Midbrain (tissue), 1 donor: ENCODE results near the gene SMG1.
"Not testable (repeated sequence)": the region's sequence is repeated elsewhere in the genome, so short reads cannot be mapped to it uniquely, and the experiment has no call there.

Experiments used
- DNase-seq: peaks from one replicate; lab custom pipeline; 2025; lab: John Stamatoyannopoulos, UW

The SMG1 gene

DNA sequence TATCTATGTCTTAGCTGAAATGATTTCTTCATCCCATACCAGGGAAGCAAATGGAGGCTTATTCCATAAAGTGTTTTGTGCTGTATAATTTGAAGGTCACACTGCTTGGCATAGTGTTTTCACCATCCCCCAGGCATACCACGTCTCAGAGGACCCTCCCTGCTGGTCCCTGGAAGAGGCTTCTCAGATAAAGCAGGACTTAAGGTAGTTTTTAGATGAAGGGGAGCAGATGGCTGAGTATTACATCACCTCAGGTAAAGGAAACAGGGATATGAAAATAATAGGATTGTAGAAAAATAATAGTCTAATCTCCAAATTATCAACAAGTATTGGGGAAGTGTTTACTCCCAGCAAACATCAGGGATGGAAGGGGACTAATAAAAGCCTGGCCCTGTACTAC, 7.3 kb upstream of the SMG1 start:
- DNase-seq = no peak

DNA sequence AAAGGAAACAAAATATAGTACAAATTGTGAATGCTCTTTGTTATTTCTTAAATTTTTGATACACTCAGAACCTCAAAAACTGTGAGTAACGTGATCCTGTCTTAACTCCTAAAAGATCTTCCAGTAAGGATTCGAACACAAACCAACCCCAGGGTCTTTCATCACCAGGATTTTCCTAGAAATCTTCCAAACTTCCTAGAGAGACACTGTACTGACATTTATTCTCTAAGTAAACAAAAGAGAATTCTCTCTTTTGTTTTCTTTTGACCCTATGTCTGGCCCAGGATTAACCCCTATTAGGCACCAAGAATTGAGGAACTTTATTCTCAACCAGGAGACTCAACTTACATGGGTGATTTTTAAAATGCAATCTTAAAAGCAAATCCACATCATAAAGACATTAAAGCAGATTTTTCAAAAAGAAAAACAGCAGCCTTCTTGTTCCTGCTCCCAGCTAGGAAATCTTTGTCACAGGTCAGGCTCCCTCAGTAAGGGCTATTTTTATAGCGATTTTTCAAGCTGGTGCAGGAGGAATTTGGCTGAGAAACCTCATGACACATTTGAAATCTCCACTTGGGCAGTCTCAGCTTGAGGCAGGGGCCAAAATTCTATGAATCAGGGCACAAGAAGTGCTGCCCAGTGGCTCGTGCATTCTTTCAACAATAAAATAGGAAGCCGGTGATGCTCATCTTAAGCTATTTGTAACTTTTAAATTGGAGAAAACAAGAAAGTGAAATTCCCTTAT, 6.2 kb upstream of the SMG1 start:
- no peak for DNase-seq

DNA sequence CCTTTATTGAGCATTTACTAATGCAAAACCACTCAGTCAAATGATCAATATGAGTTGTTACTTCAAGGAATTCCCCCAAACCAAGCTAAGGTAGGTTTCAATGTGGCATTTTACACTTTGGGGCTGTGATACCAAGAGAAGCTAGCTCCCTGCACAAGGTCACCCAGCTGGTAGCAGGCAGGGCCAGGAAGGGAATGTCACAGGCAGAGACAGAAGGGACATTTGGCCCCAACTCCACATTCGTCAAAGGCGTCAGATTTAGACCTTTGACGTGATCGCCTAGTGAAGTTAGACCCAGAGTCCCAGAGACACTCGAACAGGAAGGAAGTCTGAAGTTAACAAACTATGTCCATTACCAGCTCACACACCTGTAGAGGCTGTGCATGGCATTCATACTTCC, 5.5 kb upstream of the SMG1 start:
- DNase-seq = no peak

DNA sequence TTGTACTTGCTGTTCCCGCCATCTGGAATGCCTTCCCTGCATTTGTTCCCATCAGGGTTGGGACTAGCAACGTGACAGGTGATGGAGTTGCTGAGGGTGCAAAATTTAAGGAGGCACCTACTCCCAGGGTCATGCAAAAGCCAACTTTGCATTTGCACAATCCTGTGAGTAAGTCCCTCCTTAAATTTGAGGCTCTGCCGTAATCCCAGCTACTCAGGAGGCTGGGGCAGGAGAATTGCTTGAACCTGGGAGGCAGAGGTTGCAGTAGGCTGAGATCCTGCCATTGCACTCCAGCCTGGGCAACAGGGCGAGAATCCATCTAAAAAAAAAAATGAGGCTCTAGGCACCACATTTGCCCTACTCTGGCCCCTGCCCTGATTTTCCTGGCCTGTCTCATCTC, 3.9 kb upstream of the SMG1 start:
- DNase-seq = not testable (repeated sequence)

DNA sequence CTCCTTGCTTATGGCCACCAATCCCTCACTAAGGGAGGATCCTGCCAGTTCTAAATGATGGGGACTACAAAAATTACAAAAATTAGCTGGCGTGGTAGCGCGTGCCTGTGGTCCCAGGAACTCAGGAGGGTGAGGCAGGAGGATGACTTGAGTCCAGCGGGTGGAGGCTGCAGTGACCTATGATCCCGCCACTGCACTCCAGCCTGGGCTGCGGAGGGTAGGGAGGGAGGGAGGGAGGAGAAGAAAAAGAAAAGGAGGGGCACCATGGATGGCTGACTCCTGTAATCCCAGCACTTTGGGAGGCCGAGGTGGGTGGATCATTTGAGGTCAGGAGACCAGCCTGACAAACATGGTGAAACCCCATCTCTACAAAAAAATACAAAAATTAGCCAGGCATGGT, 1.9 kb upstream of the SMG1 start:
- DNase-seq = not testable (repeated sequence)

DNA sequence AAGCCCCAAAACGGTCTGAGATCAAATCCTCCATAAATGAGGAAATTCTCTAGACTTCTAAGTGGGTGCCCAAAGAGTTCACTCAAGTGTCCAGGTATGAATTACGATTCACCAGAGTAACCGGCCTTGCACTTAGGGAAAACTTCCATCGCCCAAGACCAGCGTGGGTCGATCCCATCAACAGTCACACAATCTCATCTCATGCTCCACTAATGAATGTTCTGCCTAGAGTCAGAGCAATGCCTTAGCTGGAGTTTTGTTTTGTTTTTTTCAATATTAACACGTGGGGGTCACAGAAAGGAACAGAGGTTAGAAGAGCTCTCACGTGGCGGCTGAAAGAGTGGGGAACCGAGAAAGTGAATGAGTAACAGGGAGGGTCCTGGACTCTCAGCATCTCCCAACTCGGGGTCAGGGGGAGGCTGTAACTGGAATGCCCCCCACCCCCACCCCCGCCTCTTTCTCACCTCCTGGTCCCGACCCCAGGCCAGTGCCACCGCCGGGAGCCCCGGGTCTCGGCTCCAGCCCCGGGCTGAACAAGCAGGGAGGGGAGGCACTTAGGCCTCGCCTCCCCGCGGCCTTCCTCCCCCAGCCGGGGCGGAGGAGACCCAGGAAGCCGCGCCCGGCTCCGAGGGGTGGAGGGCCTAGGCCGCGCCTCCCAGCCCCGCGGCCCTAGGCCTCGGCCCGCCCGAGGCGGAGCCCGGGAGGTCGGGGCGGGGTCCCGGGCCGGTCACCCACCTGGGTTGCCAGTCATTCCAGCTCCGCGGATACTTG, 808 bp downstream of the SMG1 start:
- DNase-seq = not testable (repeated sequence)

DNA sequence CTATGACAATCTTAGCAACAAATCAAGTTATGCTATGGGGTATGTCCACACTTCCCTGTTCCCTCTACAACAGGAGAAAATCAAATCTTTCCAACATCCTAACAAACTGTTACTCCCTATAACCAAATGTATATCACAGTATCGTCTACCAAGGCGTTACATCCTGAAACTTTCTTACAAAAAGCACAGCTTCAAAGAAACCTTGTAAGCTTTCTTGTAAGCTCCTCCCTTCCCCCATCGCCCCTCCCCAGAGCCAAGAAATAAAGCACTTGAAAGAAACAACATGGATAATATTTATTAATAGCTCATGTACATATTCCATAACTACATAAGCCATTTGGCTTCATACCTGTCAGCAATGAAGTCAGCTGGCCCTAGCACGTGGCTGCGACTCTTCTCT, 2.3 kb downstream of the SMG1 start:
- DNase-seq = not testable (repeated sequence)

DNA sequence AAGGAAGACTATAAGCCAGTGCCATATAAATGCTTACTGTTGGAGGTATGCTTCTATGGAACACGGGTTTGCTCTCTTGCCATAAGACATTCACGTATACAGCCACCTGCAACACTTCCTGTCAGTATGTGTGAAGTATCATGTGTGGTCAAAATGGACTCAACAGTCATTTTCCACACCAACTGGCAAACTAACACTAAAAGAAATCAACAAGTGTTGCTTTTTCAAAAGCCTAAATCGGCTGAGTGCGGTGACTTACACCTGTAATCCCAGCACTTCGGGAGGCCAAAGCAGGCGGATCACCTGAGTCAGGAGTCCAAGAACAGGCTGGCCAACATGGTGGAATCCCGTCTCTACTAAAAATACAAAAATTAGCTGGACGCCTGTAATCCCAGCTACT, 3.1 kb downstream of the SMG1 start:
- not testable (repeated sequence) for DNase-seq

DNA sequence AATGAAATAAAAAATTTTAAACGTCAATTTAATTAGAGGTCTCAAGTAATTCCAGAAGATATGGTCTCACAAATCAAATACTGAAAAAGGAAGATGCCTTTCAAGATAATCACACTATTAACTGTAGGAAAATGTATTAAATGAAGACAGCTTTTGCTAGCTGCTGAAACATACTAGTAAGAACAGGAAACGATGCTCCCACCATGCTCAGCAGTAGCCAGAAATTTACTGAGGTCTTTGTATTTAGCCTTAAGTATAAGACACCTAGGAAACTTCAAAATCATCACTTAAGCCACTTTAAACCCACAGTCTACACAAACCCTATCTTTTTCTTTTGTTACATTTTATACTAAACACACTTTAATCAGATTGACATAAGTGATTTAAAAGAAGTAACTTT, 16.6 kb downstream of the SMG1 start:
- not testable (repeated sequence) for DNase-seq

DNA sequence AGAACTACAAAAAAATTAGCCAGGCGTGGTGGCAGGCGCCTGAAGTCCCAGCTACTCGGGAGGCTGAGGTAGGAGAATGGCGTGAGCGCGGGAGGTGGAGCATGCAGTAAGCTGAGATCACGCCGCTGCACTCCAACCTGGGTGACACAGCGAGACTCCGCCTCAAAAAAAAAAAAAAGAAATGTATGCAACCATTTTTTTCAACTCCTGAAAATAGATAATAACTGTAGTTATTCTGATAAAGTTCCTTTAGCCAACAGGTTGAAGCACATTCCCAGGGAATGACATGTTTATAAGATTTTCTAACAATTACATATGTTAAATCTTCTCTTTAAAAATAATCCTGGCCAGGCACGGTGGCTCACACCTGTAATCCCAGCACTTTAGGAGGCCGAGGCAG, 17.5 kb downstream of the SMG1 start:
- DNase-seq = not testable (repeated sequence)

DNA sequence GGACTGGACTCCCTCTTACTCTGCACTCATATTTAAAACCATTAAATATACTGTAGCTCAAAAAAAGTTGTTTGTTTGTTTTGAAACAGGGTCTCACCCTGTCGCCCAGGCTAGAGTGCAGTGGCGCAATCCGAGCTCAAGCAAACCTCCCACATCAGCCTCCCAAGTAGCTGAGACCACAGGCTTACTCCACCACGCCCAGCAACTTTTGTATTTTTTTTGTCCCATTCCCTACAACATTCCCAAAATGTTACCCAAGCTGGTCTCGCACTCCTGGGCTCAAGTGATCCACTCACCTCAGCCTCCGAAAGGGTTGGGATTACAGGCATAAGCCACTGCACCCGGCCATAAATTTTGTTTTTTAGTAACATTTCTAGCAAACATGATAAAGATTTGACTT, 23.4 kb downstream of the SMG1 start:
- DNase-seq = not testable (repeated sequence)

DNA sequence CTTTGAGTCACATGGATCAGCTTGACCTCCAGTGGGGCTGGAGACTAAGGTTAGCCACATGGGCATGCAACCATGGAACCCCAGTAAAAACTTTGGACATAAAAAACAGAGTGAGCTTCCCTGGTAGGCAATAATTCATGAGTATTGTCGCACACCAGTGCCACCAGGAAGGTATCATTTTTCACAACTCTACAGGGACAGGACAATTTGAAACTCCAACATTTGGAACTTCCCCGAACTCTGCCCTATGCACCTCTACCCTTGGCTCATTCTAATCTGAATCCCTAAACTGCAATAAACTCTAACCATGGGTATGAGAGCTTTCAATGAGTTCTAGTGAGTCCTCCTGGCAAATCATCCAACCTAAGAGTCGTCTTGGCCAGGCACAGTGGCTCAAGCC, 24.2 kb downstream of the SMG1 start:
- not testable (repeated sequence) for DNase-seq

DNA sequence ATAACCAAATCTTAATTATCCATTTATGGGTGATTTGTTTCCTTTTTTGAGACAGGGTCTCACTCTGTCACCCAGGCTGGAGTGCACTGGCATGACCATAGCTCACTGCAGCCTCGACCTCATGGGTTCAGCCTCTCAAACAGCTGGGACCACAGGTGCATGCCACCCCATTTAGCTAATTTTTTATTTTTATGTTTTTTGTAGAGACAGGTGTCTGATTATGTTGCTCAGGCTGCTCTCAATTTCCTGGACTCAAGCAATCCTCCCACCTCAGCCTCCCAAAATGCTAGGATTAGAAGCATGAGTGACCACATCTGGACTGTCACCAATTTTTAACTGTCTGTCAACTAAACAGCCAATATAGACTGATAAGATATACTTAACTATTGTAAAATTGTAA, 25.0 kb downstream of the SMG1 start:
- not testable (repeated sequence) for DNase-seq

DNA sequence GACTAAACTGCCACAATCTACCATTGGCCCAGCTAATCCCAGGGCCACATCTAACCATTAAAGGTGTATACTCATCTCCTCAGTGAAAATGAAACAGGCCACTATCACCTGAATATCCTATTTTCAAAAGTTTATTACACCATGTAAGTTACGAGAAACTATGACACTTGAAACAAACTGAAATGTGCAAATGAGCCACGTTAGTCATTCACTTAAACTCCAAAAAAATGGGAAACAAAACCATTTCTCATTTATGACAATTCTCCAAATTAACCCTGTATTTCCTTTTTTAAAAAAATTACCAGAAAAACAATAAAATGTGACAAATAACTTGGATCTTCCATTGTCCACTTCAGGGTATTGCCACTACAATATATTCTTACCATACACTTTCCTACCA, 41.8 kb downstream of the SMG1 start:
- not testable (repeated sequence) for DNase-seq

DNA sequence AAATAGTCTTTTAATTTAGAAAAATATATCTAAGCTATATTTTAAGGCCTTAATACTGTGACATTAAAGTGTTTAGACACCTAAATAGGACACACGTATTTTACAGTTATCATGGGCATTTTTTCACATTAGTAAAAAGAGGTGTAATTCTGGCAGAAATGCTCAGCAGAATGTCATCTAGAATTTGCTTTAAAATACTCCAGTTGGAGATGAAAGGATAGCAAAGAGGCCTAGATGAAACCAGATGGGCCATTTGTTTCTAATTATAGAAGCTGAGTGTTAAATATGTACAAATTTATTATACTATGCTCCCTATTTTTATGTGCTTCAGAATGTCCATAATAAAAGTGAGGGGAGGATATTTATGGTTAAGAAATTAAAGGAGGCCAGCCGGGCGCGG, 48.5 kb downstream of the SMG1 start:
- DNase-seq = not testable (repeated sequence)

DNA sequence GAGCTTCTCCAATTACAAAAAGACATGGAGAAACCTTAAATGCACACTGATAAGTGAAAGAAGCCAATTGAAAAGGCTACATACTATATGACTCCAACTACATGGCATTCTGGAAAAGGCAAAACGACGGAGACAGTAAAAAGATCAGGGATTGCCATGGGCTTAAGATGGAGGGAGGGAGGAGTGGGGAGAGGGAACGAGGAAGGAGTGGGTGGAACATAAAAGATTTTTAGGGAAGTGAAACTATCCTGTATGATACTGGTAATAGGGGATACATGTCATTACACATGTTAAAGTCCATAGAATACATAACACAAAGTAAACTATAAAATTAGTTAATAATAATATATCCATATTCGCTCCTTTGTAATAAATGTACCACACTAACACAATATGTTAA, 48.9 kb downstream of the SMG1 start:
- not testable (repeated sequence) for DNase-seq

DNA sequence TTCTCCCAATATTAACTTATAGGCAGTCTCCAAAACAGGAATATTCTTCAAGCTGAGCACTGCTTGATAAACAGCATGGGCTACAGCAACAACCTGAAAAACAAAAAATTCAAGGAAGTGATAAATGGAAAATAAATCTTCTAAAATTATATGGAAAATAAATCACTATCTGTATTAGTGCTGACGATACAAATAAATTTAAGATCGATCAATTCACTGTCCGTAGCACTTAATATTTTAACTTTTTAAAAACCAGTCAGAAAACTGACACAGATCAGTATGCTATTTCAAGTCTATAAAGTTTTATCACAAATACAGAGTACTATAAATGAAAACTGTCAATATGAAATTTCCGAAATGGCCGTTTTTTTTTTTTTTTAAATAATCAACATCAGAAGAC, 49.9 kb downstream of the SMG1 start:
- not testable (repeated sequence) for DNase-seq

DNA sequence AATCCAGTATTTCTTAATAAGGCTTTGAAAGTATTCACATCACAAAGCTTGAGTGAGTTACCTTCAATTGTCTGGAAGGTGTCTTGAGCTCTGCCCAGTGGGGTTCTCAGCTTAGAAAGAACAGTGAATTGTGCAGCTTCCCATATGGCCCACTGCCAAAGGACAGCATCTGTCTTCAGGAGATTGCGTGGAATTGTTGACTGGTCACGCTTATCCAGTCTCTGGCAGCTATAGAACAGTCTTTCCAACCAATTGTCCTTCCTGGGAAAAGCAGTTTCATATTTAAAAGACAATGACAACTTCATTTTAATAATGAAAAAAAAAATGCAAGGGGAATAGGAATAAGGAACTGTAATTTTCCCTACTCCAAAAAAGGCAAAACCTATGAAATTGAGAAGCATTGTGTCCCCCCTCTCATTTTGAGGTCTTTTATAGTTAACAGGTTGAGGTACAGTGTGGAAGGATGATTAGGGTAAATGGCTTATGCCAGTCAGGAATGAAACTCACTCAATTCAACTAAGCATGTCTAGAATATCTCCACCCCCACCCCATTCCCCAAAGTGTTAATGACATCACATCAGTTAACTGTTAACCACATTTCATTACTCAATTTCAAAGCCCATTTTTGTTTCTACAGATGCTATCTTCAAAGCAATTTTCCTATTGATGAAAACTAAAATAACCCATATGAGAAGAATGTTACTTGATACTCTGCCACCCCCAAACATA, 57.0 kb downstream of the SMG1 start:
- not testable (repeated sequence) for DNase-seq

DNA sequence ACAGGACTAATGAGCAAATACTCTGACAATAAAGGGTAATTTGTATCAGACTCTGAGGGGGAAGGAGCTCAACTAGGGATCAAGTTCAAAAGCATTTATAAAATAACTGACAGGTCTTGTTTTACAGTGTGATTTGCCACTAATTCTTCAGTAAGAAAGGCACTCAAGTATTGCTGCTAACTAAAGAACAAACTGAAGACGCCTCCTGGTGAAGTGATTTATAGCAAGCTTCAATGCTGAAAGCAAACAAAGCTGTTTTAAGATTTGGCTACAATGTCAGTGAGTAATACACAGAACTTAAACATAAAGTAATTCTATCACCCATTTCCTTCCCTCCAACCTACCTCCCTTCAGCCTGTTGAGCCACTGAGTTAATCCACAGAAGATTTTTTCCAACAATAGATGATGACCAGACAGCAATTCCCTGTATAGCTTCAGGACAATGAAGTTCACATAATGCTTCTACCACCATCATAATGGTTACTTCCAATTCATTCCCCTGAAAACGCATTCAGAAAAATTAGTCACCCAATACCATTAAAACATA, 59.9 kb downstream of the SMG1 start:
- DNase-seq = not testable (repeated sequence)

DNA sequence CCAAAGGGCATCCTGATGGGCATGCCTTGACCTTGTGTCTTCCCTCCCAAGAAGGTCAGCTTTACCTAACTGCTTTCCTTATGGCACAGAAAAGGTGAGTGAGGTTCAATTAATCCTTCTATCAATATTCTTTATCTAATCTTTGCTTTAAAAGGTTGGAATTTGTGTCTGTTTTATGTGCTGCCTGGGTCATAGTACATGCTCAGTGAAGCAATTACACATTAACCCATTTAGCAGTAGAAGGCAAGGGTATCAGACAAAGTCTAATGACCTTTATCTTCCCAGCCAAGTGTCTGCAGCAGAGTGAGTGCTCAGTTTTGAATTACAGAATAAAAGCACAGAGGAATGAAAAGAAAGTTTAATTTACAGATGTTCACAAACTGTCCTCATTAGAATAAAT, 63.3 kb downstream of the SMG1 start:
- not testable (repeated sequence) for DNase-seq

DNA sequence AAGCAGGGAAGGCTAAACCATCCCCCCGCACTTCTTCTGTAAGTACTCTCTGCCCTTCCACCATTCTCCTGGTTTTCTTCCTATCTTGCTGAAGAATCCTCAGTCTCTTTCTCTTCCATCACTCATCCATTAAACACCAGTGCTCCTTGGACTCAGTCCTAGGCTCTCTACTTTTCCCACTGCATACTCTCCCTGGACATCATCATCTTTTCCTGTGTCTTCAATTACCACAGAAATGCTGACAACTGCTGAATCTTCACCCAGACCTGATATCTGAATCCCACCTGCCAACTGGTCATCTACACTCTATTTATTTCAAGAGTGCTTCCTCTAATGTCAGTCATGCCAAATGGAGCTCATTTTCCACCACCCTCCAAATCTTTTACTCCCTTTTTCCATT, 71.0 kb downstream of the SMG1 start:
- DNase-seq = no peak

DNA sequence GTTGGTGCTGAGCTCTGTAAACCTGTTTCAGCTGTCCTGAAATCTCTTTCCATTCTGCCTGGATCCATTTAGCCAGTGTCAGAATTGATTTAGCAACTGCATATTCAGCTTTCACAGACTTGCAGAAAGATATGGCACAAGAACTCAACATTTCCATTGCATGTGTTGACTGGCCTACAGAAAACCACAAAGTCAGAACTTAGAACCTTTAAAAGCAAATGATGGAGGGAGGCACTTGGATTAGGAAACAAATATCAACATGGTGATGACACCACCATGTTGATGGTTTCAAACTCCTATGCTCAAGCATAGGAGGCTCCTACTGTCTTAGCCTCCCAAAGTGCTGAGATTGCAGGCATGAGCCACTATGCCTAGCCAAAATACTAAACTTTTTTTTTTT, 72.5 kb downstream of the SMG1 start:
- no peak for DNase-seq
